Bronchial epithelial cell (primary cell): ENCODE data around the gene LRRC41. TPM values are rescaled to one million over a fixed set of nuclear protein-coding genes. Genes with fewer than 3 reads are reported as not detected.
A peak's percentile ranks its signal among the peaks of the same experiment; 100 is the strongest.

Experiments used
- DNase-seq: peaks from one replicate; pipeline ENCODE4 v3.0.0-alpha.2; 2010; ENCODE audit warnings: low read depth
- FAIRE-seq: peaks from 2 replicates; lab custom pipeline; 2011; peaks lifted over from hg19 to GRCh38; lab: Jason Lieb, UNC
- H3K27me3 ChIP-seq: 2 replicates; pipeline ENCODE4 v1.5.1; 2011; ENCODE audit warnings: low read length; ENCODE audit not compliant: control insufficient read depth, insufficient read depth
- H3K36me3 ChIP-seq: 2 replicates; pipeline ENCODE4 v1.5.1; 2011; ENCODE audit warnings: low read length; ENCODE audit not compliant: control insufficient read depth, insufficient read depth
- H3K4me3 ChIP-seq: 2 replicates; pipeline ENCODE4 v1.5.1; 2011; ENCODE audit warnings: mild to moderate bottlenecking, low read depth, low read length, control low read depth
- CTCF ChIP-seq: IDR thresholded peaks from 2 replicates; pipeline ENCODE4 v1.5.1; 2011; ENCODE audit warnings: mild to moderate bottlenecking, moderate library complexity, low read length, control low read depth, inconsistent platforms; ENCODE audit not compliant: insufficient read depth, severe bottlenecking
- total RNA-seq: library from RNA; depleted of rRNA; stranded (reverse); fragments of >200 nt; gene quantifications from 2 replicates; pipeline ENCODE4 v1.2.1, GENCODE V29; 2014

Gene LRRC41
- total RNA-seq, 1 donor from 2014 or later = 53.7 TPM

GRCh38 chr1:46303872-46304326, 483 bp upstream of the LRRC41 start:
- Histone ChIP-seq H3K36me3 (no peaks in the 10 kb centered on the region), H3K27me3 (no peaks in the 10 kb centered on the region), H3K4me3 (peak overlapping the region; percentile 86)
- FAIRE-seq (no peak), DNase-seq (no peak)
- TF ChIP-seq CTCF = no peak

- TF ChIP-seq CTCF = no peak
Observed at GRCh38 chr1:46302641-46303037, 777 bp downstream of the LRRC41 start.

GRCh38 chr1:46301808-46302640, 1.4 kb downstream of the LRRC41 start:
- H3K27me3 ChIP-seq = no peaks in the 10 kb centered on the region
- no peak for FAIRE-seq
- peak overlapping the region; percentile 86 for H3K4me3 ChIP-seq
- no peak for DNase-seq
- peak; percentile 30 for TF ChIP-seq CTCF
- H3K36me3 ChIP-seq = peaks cover 5% of the 10 kb centered on the region

More at GRCh38 chr1:46302641-46303037, 777 bp downstream of the LRRC41 start:
- peaks cover under 1% of the 10 kb centered on the region for H3K36me3 ChIP-seq
- H3K4me3 ChIP-seq = peak overlapping the region; percentile 86
- FAIRE-seq (no peak), DNase-seq (no peak)
- no peaks in the 10 kb centered on the region for H3K27me3 ChIP-seq

- Histone ChIP-seq H3K4me3 (peak overlapping the region; percentile 86), H3K36me3 (peaks cover 8% of the 10 kb centered on the region), H3K27me3 (no peaks in the 10 kb centered on the region)
- TF ChIP-seq CTCF = no peak
- DNase-seq (no peak), FAIRE-seq (no peak)
Observed at GRCh38 chr1:46301406-46301807, 2.0 kb downstream of the LRRC41 start.

- Histone ChIP-seq H3K27me3 (no peaks in the 10 kb centered on the region), H3K4me3 (peak overlapping the region; percentile 86), H3K36me3 (peaks cover 8% of the 10 kb centered on the region)
- DNase-seq (no peak), FAIRE-seq (no peak)
- TF ChIP-seq CTCF = no peak
Observed at GRCh38 chr1:46300673-46301405, 2.6 kb downstream of the LRRC41 start.
